ENCODE measurements around the gene NMRK2. TPM values are rescaled to one million over a fixed set of nuclear protein-coding genes. Genes with fewer than 3 reads are reported as not detected.

NMRK2 gene
- total RNA-seq, 1 experiment from 2014 or later, result not detected

DNA sequence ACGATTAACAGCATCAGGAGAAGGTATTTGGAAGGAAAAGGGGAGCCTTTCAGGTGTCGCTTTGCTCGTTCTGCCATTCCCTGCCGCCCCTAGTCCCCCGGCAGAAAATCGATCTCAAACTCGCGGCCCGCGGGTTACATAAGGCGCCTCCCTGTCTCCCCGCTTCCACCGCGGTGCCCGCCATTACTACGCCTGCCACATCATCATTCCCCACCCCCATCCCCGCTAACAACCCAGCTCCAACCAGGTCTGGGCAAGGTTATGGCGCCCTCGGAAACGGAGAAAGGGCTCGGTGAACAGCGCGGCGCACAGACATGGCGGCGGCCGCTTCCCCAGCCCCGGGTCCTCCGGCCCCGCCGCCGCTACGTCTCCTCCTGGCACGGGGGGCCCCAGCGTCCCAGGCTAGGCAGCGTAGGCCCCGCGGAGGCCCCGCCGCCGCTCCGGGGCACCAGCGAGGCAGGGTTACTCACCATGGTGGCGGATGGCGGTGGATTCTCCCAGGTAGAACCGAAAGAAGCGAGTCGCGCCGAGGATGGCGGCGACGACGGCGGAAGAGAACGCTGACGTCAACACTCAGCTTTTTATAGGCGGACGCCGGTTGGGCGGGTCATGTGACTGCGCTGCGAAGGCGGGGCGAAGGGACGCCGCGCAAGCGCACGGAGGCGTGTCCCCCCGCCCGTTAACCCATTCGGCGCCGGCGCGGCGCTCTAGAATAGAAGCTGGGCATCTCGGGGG is 52.2 kb downstream of the NMRK2 start, which contains the start of gene EEF2:
Gene EEF2 (minus strand): TSS at position 556 of the 735 bp plus-strand sequence. CDS start 83 bp downstream, at position 473.
- BruUV-seq (replicated peaks), result no TSS peak
- peaks cover 22 to 47% of the 10 kb centered on the region in 2 experiments for H3K4me1 ChIP-seq (ENCODE audit: control insufficient read depth in 1 of 2, insufficient read depth in 2 of 2, low read length in 2 of 2)
- peaks cover 47% of the 10 kb centered on the region; the same call in 1 of the 2 replicates for H4K20me1 ChIP-seq (ENCODE audit: insufficient read depth)
- TF ChIP-seq POLR2AphosphoS5 (IDR thresholded peaks at IDR 0.05; ENCODE audit: low read depth, low read length) (peak; percentile 99), FOSL1 (IDR thresholded peaks at IDR 0.05; ENCODE audit: low read depth) (no peak), ELF1 (IDR thresholded peaks at IDR 0.05; ENCODE audit: borderline replicate concordance, low read depth) (no peak; the same call in 1 of the 2 replicates), EZH2phosphoT487 (IDR thresholded peaks at IDR 0.05; ENCODE audit: borderline replicate concordance) (no peak), EGR1 (IDR thresholded peaks at IDR 0.05; ENCODE audit: low read depth) (no peak; the same call in 1 of the 2 replicates), CTCF (IDR thresholded peaks at IDR 0.05 in 2 of 3, conservative IDR thresholded peaks at IDR 0.05 in 1 of 3; ENCODE audit: borderline replicate concordance in 1 of 3, insufficient read depth in 1 of 3, low read depth in 2 of 3, low read length in 2 of 3) (no peak), RAD21 (IDR thresholded peaks at IDR 0.05; ENCODE audit: low read depth) (no peak), SRF (IDR thresholded peaks at IDR 0.05; ENCODE audit: low read depth) (no peak), ZNF274 (IDR thresholded peaks at IDR 0.05; ENCODE audit: low read depth, low read length) (no peak), POLR2A (IDR thresholded peaks at IDR 0.05; ENCODE audit: borderline replicate concordance, extremely low read depth, insufficient read depth, insufficient read length) (peak; percentile 99), ZBTB33 (IDR thresholded peaks at IDR 0.05; ENCODE audit: extremely low read depth, insufficient replicate concordance, low read length) (no peak), ZFX (IDR thresholded peaks at IDR 0.05) (peak; percentile 54; the same call in 1 of the 2 replicates), YY1 (IDR thresholded peaks at IDR 0.05; ENCODE audit: extremely low read depth, insufficient replicate concordance, low read depth, low read length) (peak; percentile 87), JUND (IDR thresholded peaks at IDR 0.05) (peak; percentile 70; the same call in 1 of the 2 replicates), SIN3A (IDR thresholded peaks at IDR 0.05; ENCODE audit: low read depth) (peak; percentile 100)
- TF ChIP-seq, protein P1, sequence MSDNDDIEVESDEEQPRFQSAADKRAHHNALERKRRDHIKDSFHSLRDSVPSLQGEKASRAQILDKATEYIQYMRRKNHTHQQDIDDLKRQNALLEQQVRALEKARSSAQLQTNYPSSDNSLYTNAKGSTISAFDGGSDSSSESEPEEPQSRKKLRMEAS (IDR thresholded peaks at IDR 0.05), result peak; percentile 92
- TF ChIP-seq, protein P2, sequence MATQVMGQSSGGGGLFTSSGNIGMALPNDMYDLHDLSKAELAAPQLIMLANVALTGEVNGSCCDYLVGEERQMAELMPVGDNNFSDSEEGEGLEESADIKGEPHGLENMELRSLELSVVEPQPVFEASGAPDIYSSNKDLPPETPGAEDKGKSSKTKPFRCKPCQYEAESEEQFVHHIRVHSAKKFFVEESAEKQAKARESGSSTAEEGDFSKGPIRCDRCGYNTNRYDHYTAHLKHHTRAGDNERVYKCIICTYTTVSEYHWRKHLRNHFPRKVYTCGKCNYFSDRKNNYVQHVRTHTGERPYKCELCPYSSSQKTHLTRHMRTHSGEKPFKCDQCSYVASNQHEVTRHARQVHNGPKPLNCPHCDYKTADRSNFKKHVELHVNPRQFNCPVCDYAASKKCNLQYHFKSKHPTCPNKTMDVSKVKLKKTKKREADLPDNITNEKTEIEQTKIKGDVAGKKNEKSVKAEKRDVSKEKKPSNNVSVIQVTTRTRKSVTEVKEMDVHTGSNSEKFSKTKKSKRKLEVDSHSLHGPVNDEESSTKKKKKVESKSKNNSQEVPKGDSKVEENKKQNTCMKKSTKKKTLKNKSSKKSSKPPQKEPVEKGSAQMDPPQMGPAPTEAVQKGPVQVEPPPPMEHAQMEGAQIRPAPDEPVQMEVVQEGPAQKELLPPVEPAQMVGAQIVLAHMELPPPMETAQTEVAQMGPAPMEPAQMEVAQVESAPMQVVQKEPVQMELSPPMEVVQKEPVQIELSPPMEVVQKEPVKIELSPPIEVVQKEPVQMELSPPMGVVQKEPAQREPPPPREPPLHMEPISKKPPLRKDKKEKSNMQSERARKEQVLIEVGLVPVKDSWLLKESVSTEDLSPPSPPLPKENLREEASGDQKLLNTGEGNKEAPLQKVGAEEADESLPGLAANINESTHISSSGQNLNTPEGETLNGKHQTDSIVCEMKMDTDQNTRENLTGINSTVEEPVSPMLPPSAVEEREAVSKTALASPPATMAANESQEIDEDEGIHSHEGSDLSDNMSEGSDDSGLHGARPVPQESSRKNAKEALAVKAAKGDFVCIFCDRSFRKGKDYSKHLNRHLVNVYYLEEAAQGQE (IDR thresholded peaks at IDR 0.05; ENCODE audit: low read depth), result no peak
- TF ChIP-seq, protein P3, sequence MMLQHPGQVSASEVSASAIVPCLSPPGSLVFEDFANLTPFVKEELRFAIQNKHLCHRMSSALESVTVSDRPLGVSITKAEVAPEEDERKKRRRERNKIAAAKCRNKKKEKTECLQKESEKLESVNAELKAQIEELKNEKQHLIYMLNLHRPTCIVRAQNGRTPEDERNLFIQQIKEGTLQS (IDR thresholded peaks at IDR 0.05), result no peak; the same call in 1 of the 2 replicates

More for the DNA sequence above, 52.2 kb downstream of the NMRK2 start, which contains the start of gene EEF2:
- no peaks in the 10 kb centered on the region for H3K27me3 ChIP-seq (ENCODE audit: insufficient read depth, low read length)
- ATAC-seq (peak; percentile 26), DNase-seq (ENCODE audit: low read depth, low spot score) (peak; percentile 68)
- H3K4me2 ChIP-seq (ENCODE audit: low read length), result peak within 1 kb of the TSS; percentile 84
- peaks cover 53% of the 10 kb centered on the region for H3K79me2 ChIP-seq (ENCODE audit: insufficient read depth, low read length)
- peaks cover 37 to 49% of the 10 kb centered on the region in 2 experiments for H3K36me3 ChIP-seq (ENCODE audit: control insufficient read depth in 1 of 2, insufficient read depth in 2 of 2, low read length in 2 of 2)
- H3K9me3 ChIP-seq (ENCODE audit: control insufficient read depth in 1 of 2, insufficient read depth in 1 of 2, low read depth in 1 of 2, low read length in 2 of 2), result no peaks in the 10 kb centered on the region
- no peaks in the 10 kb centered on the region for H3K9me2 ChIP-seq (ENCODE audit: insufficient read depth)
- POLR2A ChIA-PET, result interaction anchor here (0.7 to 3.1 kb wide), 16 partner anchors 9 to 486 kb away, joined by 3 to 60 read pairs (median 4); partner anchors contain the start of genes DAPK3, MRPL54, PIAS4 and YJU2
- RAD21 ChIA-PET (ENCODE audit: low non-redundant PET in 1 of 2, low total read pairs in 2 of 2, uncharacterized antibody in 2 of 2, unreplicated experiment in 2 of 2), result no interaction called here
- intact Hi-C loops (cut with micrococcal nuclease), result loop anchor here (5.0 kb wide), 2 partner anchors 133 to 202 kb away; no protein-coding TSS in a partner anchor
- peak within 1 kb of the TSS; percentile 95 for H2AFZ ChIP-seq (ENCODE audit: low read depth, low read length, poor library complexity, severe bottlenecking)
- peak within 1 kb of the TSS; percentile 98 for H3K27ac ChIP-seq (ENCODE audit: low read depth, low read length)
- H3K9ac ChIP-seq (ENCODE audit: low read length), result peak within 1 kb of the TSS; percentile 99
- CTCF ChIA-PET, result interaction anchor here (1.0 to 2.1 kb wide), 6 partner anchors 14 to 223 kb away, joined by 3 to 14 read pairs (median 6); partner anchors contain the start of gene DAPK3
- peak within 1 kb of the TSS; percentile 95 for H3K4me3 ChIP-seq (replicated peaks in 1 of 2; ENCODE audit: low read depth in 1 of 2, low read length in 2 of 2)

All from HCT116 (cell line).